ENCODE data around the gene PEX12. TPM values are rescaled to one million over a fixed set of nuclear protein-coding genes. Genes with fewer than 3 reads are reported as not detected.
"Not testable (repeated sequence)": the region's sequence is repeated elsewhere in the genome, so short reads cannot be mapped to it uniquely, and the experiment has no call there.

PEX12 gene
- total RNA-seq, 4 donors from 2014 or later = 0.75 to 5.2 (median 3.0) TPM; not detected in 1

DNA sequence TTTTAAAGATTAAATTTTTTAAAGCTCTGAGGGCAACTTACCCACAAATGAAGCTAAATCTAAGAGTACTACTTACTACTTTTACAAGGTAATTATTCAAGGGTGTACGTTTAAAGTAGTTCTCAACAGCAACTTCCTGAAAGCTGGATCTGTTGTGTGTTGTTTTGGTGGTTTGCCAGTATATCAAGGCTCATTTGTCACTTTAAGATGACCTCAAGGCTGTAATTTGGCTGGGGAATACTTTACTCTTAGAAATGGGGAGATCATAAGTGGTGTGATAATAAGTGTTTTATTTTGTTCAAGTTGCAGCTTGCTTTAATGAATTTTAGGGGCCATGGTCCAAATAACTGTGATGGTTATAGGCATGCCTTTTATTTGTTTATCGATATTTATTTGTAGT lies 39.1 kb upstream of the PEX12 start:
- H3K27ac ChIP-seq = no peak overlapping the region
- WGBS, 2 donors (ENCODE audit: low coverage in 1 of 2) = 63 to 66% methylated on average over 2 of the region's 2 CpGs
- in situ Hi-C loops (cut with MboI; ENCODE audit: low pct_ligation_motif_present in 1 of 4, low pct_unique_long_range_greater_than_20kb in 1 of 4, low sequenced_read_pairs in 3 of 4) (loop anchor here in 3 of 4 donors (25.0 kb wide), 1 partner anchor 120 kb away; the partner anchor contains the start of gene RASL10B (in 3 of the 3)), intact Hi-C loops (cut with DNase I; ENCODE audit: low total_unique reads) (loop anchor here (10.0 kb wide), 1 partner anchor 127 kb away; no protein-coding TSS in a partner anchor)
- no peak for DNase-seq
- no peaks in the 10 kb centered on the region for H3K27me3 ChIP-seq
- no peak overlapping the region for H3K4me3 ChIP-seq
- H3K36me3 ChIP-seq = no peaks in the 10 kb centered on the region
- H3K9me3 ChIP-seq = no peaks in the 10 kb centered on the region
- TF ChIP-seq, protein P1, sequence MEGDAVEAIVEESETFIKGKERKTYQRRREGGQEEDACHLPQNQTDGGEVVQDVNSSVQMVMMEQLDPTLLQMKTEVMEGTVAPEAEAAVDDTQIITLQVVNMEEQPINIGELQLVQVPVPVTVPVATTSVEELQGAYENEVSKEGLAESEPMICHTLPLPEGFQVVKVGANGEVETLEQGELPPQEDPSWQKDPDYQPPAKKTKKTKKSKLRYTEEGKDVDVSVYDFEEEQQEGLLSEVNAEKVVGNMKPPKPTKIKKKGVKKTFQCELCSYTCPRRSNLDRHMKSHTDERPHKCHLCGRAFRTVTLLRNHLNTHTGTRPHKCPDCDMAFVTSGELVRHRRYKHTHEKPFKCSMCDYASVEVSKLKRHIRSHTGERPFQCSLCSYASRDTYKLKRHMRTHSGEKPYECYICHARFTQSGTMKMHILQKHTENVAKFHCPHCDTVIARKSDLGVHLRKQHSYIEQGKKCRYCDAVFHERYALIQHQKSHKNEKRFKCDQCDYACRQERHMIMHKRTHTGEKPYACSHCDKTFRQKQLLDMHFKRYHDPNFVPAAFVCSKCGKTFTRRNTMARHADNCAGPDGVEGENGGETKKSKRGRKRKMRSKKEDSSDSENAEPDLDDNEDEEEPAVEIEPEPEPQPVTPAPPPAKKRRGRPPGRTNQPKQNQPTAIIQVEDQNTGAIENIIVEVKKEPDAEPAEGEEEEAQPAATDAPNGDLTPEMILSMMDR (IDR thresholded peaks at IDR 0.05) = no peak
- TF ChIP-seq POLR2AphosphoS5 (IDR thresholded peaks at IDR 0.05) (no peak), POLR2A (IDR thresholded peaks at IDR 0.05) (no peak), EP300 (IDR thresholded peaks at IDR 0.05; ENCODE audit: low read depth) (no peak)
- peaks cover 0 to 20% (median 14%) of the 10 kb centered on the region in 4 donors for H3K4me1 ChIP-seq

DNA sequence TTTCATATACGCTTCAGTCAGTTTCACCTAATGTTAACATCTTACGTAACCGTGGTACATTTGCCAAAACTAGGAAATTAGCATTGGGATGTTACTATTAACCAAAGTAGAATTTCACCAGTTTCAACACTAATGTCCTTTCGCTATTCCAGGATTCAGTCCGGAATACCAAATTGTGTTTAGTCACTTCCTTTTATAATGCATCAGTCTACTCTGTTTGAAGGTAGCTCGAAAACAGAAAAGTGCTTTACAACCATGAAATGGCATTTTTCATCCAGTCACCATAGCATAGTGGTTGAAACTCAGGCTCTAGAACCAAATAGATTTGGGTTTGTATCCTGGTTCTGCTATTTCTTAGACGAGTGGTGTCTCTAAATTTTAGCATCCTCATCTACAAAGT lies 38.2 kb upstream of the PEX12 start:
- no peak overlapping the region for H3K27ac ChIP-seq
- whole genome bisulfite sequencing, 2 donors (ENCODE audit: low coverage in 1 of 2) = 91 to 92% methylated on average over 7 of the region's 7 CpGs
- TF ChIP-seq, protein P1 (IDR thresholded peaks at IDR 0.05) = no peak
- TF ChIP-seq POLR2AphosphoS5 (IDR thresholded peaks at IDR 0.05) = no peak
- no peak for TF ChIP-seq EP300 (IDR thresholded peaks at IDR 0.05; ENCODE audit: low read depth)
- in situ Hi-C loops (cut with MboI; ENCODE audit: low pct_ligation_motif_present in 1 of 4, low pct_unique_long_range_greater_than_20kb in 1 of 4, low sequenced_read_pairs in 3 of 4) = loop anchor here in 3 of 4 donors (25.0 kb wide), 1 partner anchor 121 kb away; the partner anchor contains the start of gene RASL10B (in 3 of the 3)
- H3K4me1 ChIP-seq = peaks cover 0 to 20% (median 14%) of the 10 kb centered on the region in 4 donors
- intact Hi-C loops (cut with DNase I; ENCODE audit: low total_unique reads) = loop anchor here (10.0 kb wide), 1 partner anchor 128 kb away; no protein-coding TSS in a partner anchor
- H3K4me3 ChIP-seq = no peak overlapping the region
- peaks cover 0 to 7% (median 0%) of the 10 kb centered on the region in 4 donors for H3K36me3 ChIP-seq
- H3K27me3 ChIP-seq = no peaks in the 10 kb centered on the region
- H3K9me3 ChIP-seq = no peaks in the 10 kb centered on the region
- no peak for DNase-seq

DNA sequence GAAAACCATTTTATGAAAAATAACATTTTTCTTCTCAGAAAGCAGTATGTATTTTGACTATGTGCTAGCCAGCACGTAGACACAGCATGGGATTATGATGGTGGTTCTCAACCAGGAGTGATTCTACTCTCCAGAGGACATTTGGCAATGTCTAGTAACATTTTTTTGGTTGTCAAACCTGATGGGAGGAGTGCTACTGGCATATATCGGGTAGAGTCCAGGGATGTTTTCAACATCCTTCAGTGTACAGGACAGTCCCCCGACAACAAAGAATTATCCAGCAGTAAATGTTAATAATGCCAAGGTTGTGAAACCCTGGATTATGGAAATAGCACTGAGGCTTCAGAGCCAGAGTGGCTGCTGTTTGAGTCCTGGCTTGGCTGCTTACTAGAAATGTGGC lies 36.4 kb upstream of the PEX12 start:
- Histone ChIP-seq H3K9me3 (no peaks in the 10 kb centered on the region), H3K27me3 (no peaks in the 10 kb centered on the region), H3K36me3 (peaks cover 0 to 16% (median 4%) of the 10 kb centered on the region in 4 donors), H3K27ac (no peak overlapping the region), H3K4me1 (peaks cover 0 to 20% (median 14%) of the 10 kb centered on the region in 4 donors), H3K4me3 (no peak overlapping the region)
- TF ChIP-seq POLR2AphosphoS5 (IDR thresholded peaks at IDR 0.05) (no peak), EP300 (IDR thresholded peaks at IDR 0.05; ENCODE audit: low read depth) (no peak), POLR2A (IDR thresholded peaks at IDR 0.05) (no peak)
- TF ChIP-seq, protein P1 (IDR thresholded peaks at IDR 0.05) = no peak
- DNase-seq = no peak
- 83 to 88% methylated on average over 3 of the region's 3 CpGs for WGBS, 2 donors (ENCODE audit: low coverage in 1 of 2)
- intact Hi-C loops (cut with DNase I; ENCODE audit: low total_unique reads) = loop anchor here (10.0 kb wide), 1 partner anchor 130 kb away; no protein-coding TSS in a partner anchor
- in situ Hi-C loops (cut with MboI; ENCODE audit: low pct_ligation_motif_present in 1 of 4, low pct_unique_long_range_greater_than_20kb in 1 of 4, low sequenced_read_pairs in 3 of 4) = loop anchor here in 3 of 4 donors (25.0 kb wide), 1 partner anchor 122 kb away; the partner anchor contains the start of gene RASL10B (in 3 of the 3)

DNA sequence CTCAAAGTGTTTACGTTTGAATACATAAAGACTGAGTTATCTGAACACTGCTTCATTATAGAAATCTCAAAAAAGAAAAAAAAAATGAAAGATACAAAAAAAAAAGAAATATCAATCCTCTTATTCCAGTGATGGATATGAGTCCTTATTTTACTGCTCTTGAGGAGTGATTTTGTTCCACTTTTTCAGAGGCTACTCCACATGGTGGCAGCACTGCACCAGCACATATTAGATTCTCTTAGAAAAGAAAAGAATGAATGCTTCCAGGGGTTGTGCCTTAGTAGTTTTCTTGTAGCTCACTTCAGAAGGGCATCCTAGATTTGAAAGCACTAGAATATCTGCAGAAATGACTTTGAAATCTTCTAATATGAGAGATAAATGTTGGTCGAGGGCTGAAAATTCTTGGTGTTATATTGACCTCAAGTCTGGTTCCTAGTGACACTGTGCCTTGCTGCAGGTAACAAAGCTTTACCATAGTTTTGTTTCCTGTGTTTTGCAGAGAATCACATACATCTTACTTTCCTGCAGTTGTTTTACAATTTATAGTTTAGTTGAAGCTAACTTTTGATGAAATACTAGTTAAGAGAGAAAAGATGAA lies 34.7 kb upstream of the PEX12 start:
- DNase-seq = peak; percentile 35
- H3K9me3 ChIP-seq = no peaks in the 10 kb centered on the region
- in situ Hi-C loops (cut with MboI; ENCODE audit: low pct_ligation_motif_present in 1 of 4, low pct_unique_long_range_greater_than_20kb in 1 of 4, low sequenced_read_pairs in 3 of 4) = loop anchor here in 3 of 4 donors (25.0 kb wide), 1 partner anchor 124 kb away; the partner anchor contains the start of gene RASL10B (in 3 of the 3)
- H3K4me3 ChIP-seq = no peak overlapping the region
- H3K36me3 ChIP-seq = peaks cover 0 to 34% (median 8%) of the 10 kb centered on the region in 4 donors
- no peak overlapping the region for H3K27ac ChIP-seq
- WGBS, 2 donors (ENCODE audit: low coverage in 1 of 2) = 82 to 89% methylated on average over 2 of the region's 2 CpGs
- TF ChIP-seq, protein P1 (IDR thresholded peaks at IDR 0.05) = peak; percentile 41 to 46 (median 42)
- TF ChIP-seq POLR2AphosphoS5 (IDR thresholded peaks at IDR 0.05) (no peak), EP300 (IDR thresholded peaks at IDR 0.05; ENCODE audit: low read depth) (no peak), POLR2A (IDR thresholded peaks at IDR 0.05) (no peak)
- intact Hi-C loops (cut with DNase I; ENCODE audit: low total_unique reads) = loop anchor here (10.0 kb wide), 1 partner anchor 132 kb away; no protein-coding TSS in a partner anchor
- H3K4me1 ChIP-seq = peaks cover 0 to 9% (median 5%) of the 10 kb centered on the region in 4 donors
- H3K27me3 ChIP-seq = no peaks in the 10 kb centered on the region

DNA sequence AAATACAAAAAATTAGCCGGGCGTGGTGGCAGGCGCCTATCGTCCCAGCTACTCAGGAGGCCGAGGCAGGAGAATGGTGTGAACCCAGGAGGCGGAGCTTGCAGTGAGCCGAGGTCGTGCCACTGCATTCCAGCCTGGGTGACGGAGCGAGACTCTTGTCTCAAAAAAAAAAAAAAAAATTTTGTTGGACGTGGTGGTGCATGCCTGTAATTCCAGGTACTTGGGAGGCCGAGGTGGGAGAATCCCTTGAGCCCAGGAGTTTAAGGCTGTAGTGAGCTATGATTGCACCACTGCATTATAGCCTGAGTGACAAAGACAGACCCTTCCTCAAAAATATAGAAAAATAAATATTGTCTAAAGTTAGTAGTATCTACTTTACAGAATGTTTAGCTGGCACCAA lies 32.4 kb upstream of the PEX12 start:
- in situ Hi-C loops (cut with MboI; ENCODE audit: low pct_ligation_motif_present in 1 of 4, low pct_unique_long_range_greater_than_20kb in 1 of 4, low sequenced_read_pairs in 3 of 4) = loop anchor here in 3 of 4 donors (25.0 kb wide), 1 partner anchor 127 kb away; the partner anchor contains the start of gene RASL10B (in 3 of the 3)
- not testable (repeated sequence) for H3K4me1 ChIP-seq, H3K4me3 ChIP-seq, DNase-seq, H3K27ac ChIP-seq, H3K9me3 ChIP-seq, H3K27me3 ChIP-seq
- intact Hi-C loops (cut with DNase I; ENCODE audit: low total_unique reads) = loop anchor here (10.0 kb wide), 1 partner anchor 134 kb away; no protein-coding TSS in a partner anchor
- peaks cover 0 to 40% (median 16%) of the 10 kb centered on the region in 4 donors for H3K36me3 ChIP-seq
- WGBS, 2 donors (ENCODE audit: low coverage in 1 of 2) = 88 to 93% methylated on average over 11 to 12 of the region's 12 CpGs
